ENCODE data around the gene ASPG. TPM values are rescaled to one million over a fixed set of nuclear protein-coding genes. Genes with fewer than 3 reads are reported as not detected.

ASPG gene
- polyA plus RNA-seq, 1 donor from 2014 or later, result 0.16 TPM

DNA sequence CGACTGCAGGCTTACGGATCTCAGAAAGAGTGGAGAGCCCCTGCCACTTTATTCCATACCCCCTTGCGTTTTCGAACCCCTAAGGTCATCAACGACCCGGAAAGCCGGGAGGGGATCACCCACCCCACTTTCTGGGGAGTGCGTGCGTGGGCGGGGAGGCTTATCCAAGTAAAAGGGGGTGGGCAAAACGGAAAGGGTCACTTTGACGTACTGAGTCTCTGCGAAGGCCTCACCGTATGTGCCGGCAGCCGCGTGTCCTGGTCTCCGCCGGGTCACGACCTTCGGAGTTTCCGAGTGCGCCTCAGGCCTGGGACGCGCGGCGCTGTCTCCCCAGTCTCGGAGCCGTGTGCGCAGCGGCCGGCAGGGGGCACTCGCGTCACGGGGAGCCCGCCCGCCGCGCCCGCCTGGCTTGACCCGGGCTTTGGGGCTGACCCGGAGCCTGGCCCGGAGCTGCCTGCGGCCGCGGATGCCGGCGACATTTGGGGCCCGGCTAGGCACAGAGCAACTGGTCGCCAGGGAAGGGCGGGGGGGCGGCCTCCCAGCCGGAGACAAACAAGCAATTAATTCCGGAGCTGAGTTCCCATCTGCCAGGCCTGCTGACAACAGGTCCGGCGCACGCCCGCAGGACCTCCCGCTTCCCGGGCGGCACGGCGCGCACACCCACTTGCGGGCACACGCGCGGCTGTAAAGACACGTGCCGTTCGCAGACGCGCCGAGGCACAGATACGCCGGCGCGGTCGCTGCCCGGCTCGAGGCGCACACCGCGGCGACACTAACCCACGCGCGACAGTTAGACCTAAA lies 52.0 kb downstream of the ASPG start:
- Histone ChIP-seq H3K27ac (ENCODE audit: low read length) (peak overlapping the region; percentile 34), H3K27me3 (ENCODE audit: insufficient read depth, low read depth, low read length) (peaks cover 29% of the 10 kb centered on the region), H3F3A (ENCODE audit: insufficient read depth, low read length, poor library complexity, severe bottlenecking) (no peaks in the 10 kb centered on the region), H2AFZ (ENCODE audit: low read depth, low read length) (no peak overlapping the region), H3K4me3 (ENCODE audit: low read length) (peak overlapping the region; percentile 95), H3K9me3 (ENCODE audit: low read length) (no peaks in the 10 kb centered on the region), H3K79me2 (replicated peaks; ENCODE audit: insufficient read depth, low read length) (peaks cover 16% of the 10 kb centered on the region), H4K20me1 (ENCODE audit: insufficient read depth) (no peaks in the 10 kb centered on the region), H3K9ac (ENCODE audit: low read length) (peak overlapping the region; percentile 72), H3K36me3 (ENCODE audit: insufficient read depth, low read length) (no peaks in the 10 kb centered on the region), H3K4me2 (ENCODE audit: low read length) (peak overlapping the region; percentile 73), H3K9me2 (ENCODE audit: insufficient read depth, low read length) (no peaks in the 10 kb centered on the region)
- TF ChIP-seq, protein P1, sequence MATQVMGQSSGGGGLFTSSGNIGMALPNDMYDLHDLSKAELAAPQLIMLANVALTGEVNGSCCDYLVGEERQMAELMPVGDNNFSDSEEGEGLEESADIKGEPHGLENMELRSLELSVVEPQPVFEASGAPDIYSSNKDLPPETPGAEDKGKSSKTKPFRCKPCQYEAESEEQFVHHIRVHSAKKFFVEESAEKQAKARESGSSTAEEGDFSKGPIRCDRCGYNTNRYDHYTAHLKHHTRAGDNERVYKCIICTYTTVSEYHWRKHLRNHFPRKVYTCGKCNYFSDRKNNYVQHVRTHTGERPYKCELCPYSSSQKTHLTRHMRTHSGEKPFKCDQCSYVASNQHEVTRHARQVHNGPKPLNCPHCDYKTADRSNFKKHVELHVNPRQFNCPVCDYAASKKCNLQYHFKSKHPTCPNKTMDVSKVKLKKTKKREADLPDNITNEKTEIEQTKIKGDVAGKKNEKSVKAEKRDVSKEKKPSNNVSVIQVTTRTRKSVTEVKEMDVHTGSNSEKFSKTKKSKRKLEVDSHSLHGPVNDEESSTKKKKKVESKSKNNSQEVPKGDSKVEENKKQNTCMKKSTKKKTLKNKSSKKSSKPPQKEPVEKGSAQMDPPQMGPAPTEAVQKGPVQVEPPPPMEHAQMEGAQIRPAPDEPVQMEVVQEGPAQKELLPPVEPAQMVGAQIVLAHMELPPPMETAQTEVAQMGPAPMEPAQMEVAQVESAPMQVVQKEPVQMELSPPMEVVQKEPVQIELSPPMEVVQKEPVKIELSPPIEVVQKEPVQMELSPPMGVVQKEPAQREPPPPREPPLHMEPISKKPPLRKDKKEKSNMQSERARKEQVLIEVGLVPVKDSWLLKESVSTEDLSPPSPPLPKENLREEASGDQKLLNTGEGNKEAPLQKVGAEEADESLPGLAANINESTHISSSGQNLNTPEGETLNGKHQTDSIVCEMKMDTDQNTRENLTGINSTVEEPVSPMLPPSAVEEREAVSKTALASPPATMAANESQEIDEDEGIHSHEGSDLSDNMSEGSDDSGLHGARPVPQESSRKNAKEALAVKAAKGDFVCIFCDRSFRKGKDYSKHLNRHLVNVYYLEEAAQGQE (IDR thresholded peaks at IDR 0.05; ENCODE audit: borderline replicate concordance), result no peak
- TF ChIP-seq TAF1 (IDR thresholded peaks at IDR 0.05; ENCODE audit: low read depth) (no peak), SMC3 (conservative IDR thresholded peaks at IDR 0.05; ENCODE audit: poor library complexity) (peak; percentile 98), EZH2 (IDR thresholded peaks at IDR 0.05; ENCODE audit: borderline replicate concordance, insufficient read depth, low read length, poor library complexity, severe bottlenecking) (no peak), MXI1 (conservative IDR thresholded peaks at IDR 0.05; ENCODE audit: poor library complexity, severe bottlenecking) (peak; percentile 84), EP300 (conservative IDR thresholded peaks at IDR 0.05; ENCODE audit: poor library complexity, severe bottlenecking) (peak; percentile 11), POLR2AphosphoS5 (IDR thresholded peaks at IDR 0.05) (no peak), CTCF (IDR thresholded peaks at IDR 0.05; ENCODE audit: poor library complexity, severe bottlenecking) (peak; percentile 95), RAD21 (conservative IDR thresholded peaks at IDR 0.05) (peak; percentile 97)

DNA sequence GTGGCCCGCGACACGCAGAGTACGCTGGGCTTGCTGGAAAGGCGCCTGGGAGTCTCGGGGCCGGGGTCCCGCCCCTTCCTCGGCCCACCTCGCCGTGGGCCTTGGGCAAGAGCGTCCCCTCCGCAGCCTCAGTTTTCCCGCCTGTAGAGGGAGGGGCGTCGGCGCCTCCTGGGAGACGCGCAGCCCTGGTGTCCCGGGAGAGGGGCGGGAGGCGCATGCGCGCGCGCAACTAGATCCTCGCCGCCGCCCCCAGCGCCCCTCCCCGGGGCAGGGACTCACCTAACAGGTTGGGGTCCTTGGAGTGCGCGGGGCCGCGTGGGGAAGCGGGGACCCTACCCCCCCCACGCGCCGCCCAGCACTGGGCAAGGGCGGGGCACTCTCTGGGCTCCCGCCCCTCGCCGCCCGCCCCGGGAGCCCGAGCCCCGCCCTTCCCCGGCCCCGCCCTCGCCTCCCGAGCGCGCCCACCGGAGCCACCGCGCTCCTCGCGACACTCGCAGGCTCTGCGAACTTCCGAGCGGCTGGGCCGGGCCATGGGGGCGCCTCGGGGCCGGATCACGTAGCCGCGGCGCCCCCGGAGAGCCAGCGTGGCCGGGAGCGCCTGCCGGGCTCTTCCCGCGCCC lies 52.7 kb downstream of the ASPG start, which contains the start of gene KIF26A:
TSS of gene KIF26A (plus strand) at position 490 of the 620 bp plus-strand sequence. CDS start 136 bp downstream, outside the sequence.
- Histone ChIP-seq H2AFZ (ENCODE audit: low read depth, low read length) (peak within 1 kb of the TSS; percentile 14), H3K4me3 (ENCODE audit: low read length) (peak within 1 kb of the TSS; percentile 95), H3K27me3 (ENCODE audit: insufficient read depth, low read depth, low read length) (peaks cover 29% of the 10 kb centered on the region), H3K27ac (ENCODE audit: low read length) (peak within 1 kb of the TSS; percentile 34), H3K79me2 (replicated peaks; ENCODE audit: insufficient read depth, low read length) (peaks cover 16% of the 10 kb centered on the region), H3K4me2 (ENCODE audit: low read length) (peak within 1 kb of the TSS; percentile 73), H3K9me3 (ENCODE audit: low read length) (no peaks in the 10 kb centered on the region), H3K9ac (ENCODE audit: low read length) (peak within 1 kb of the TSS; percentile 72), H3F3A (ENCODE audit: insufficient read depth, low read length, poor library complexity, severe bottlenecking) (no peaks in the 10 kb centered on the region), H4K20me1 (ENCODE audit: insufficient read depth) (no peaks in the 10 kb centered on the region), H3K36me3 (ENCODE audit: insufficient read depth, low read length) (no peaks in the 10 kb centered on the region), H3K9me2 (ENCODE audit: insufficient read depth, low read length) (no peaks in the 10 kb centered on the region)
- TF ChIP-seq SMC3 (conservative IDR thresholded peaks at IDR 0.05; ENCODE audit: poor library complexity) (no peak), MXI1 (conservative IDR thresholded peaks at IDR 0.05; ENCODE audit: poor library complexity, severe bottlenecking) (peak; percentile 30), EP300 (conservative IDR thresholded peaks at IDR 0.05; ENCODE audit: poor library complexity, severe bottlenecking) (no peak), CTCF (IDR thresholded peaks at IDR 0.05; ENCODE audit: poor library complexity, severe bottlenecking) (no peak)

Measured in neural cell (in vitro differentiated cells).